ENCODE measurements around the gene NDUFA9. TPM values are rescaled to one million over a fixed set of nuclear protein-coding genes. Genes with fewer than 3 reads are reported as not detected.

Gene NDUFA9
- total RNA-seq, 1 experiment from 2014 or later = 110 TPM

DNA sequence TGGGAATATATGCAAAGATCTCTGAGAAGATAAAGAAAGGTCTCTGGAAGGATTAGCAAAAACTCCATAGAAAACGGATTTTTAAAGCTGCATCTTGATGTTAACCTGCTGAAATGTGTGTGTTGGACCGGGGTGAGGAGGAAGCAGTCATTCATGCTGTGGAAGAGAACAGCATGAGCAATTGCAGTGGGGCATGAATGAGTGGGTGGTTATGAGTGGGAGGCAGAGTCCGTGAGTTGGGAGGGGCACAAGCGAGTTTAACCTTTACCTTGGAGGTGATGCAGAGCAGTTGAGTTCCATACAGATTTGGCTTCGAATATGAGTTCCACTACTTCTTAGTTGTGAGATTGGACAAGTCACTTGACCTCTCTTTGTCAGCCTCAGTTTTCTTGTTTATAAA is 41.8 kb downstream of the NDUFA9 start:
- H3K9me3 Mint-ChIP-seq (ENCODE audit: unreplicated experiment) = no peaks in the 10 kb centered on the region
- TF ChIP-seq CTCF (IDR thresholded peaks at IDR 0.05; ENCODE audit: unreplicated experiment) = no peak
- ChIA-PET CTCF (no interaction called here), POLR2A (no interaction called here)
- no peak overlapping the region for H3K27ac Mint-ChIP-seq (ENCODE audit: low read depth, unreplicated experiment)
- intact Hi-C loops (cut with micrococcal nuclease) = no loop called here
- no TSS peak for BruUV-seq (replicated peaks)
- no peaks in the 10 kb centered on the region for H3K27me3 Mint-ChIP-seq (ENCODE audit: insufficient read depth, unreplicated experiment)
- no peak overlapping the region for H3K4me3 Mint-ChIP-seq (ENCODE audit: unreplicated experiment)
- H3K36me3 Mint-ChIP-seq (ENCODE audit: insufficient read depth, unreplicated experiment) = peaks cover 15% of the 10 kb centered on the region
- H3K4me1 Mint-ChIP-seq (ENCODE audit: insufficient read depth, unreplicated experiment) = no peaks in the 10 kb centered on the region
- DNase-seq (ENCODE audit: unreplicated experiment) = no peak

Other genes starting within 250 kb of the NDUFA9 start
- gene FGF6, start 203.3 kb upstream of the NDUFA9 start, total RNA-seq (2022) = not detected in 2 replicates
- gene RAD51AP1, start 110.2 kb upstream of the NDUFA9 start, total RNA-seq (2022) = 7.1 and 10.8 TPM in 2 replicates
- gene DYRK4, start 86.9 kb upstream of the NDUFA9 start, total RNA-seq (2022) = 77.9 and 87.1 TPM in 2 replicates
- gene AKAP3, start 63 bp upstream of the NDUFA9 start, total RNA-seq (2022) = 0.54 and 1.1 TPM in 2 replicates
- gene GALNT8, start 71.3 kb downstream of the NDUFA9 start, total RNA-seq (2022) = not detected in 2 replicates

All from MCF 10A (cell line).